Retina (tissue), 1 donor: Measurements from ENCODE around the gene TRIP13.
"Not testable (repeated sequence)": the region's sequence is repeated elsewhere in the genome, so short reads cannot be mapped to it uniquely, and the experiment has no call there.

ENCODE experiments used
- DNase-seq: peaks from one replicate; pipeline ENCODE4 v3.0.0-alpha.2; 2016

TRIP13 gene

DNA sequence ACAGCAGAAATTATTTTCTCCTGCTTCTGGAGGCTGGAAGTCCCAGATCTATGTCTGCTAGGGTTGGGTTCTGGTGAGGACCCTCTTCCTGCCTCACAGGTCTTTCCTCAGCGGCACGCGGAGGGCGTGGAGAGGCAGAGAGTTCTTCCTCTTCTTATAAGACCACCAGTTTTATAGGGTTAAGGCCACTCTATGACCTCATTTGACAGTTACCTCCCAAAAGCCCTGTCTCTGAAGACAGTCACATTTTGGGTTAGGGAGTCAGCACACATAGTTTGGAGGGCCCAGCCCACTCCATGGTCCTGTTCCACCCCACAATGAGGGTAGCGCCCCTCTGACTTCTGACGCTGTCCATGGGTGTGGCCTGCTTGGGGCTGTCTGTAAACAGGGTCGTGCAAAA, 46.7 kb downstream of the TRIP13 start:
- DNase-seq = no peak

- DNase-seq = not testable (repeated sequence)
Measured at GRCh38 chr5:940741-941140, 48.1 kb downstream of the TRIP13 start.

DNA sequence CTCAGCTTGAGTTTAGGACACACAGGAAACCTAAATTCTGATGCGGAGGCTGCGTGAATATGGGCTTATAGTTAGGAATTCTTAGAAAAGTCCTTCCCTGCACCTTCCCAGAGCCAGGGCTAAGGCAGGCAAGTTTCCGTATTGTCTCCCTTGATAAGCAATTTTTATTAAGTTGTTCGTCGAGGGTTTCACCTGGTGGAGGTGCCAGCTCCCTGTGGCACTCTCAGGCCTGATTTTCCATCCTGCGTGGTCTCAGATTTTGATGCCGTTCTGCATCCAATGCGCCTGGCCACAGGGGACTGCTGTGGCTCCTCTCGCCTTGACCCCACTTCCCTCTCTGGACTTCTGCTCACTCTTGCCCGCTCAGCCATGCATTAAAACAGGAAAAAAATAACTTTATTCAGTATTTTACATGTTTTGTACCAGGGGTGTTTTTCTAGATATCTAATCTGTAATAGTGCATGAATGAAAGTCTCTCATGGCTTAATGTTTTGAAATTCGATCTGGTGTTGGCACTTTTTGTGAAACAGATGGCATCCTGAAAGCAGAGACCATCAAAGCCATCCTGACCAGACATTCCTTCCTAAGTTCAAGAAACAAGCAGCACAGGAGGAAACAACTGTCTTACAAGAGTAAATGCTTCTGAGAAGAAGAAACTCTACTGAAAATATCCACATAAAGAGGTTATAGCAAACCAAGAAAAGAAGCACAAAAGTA, 50.7 kb downstream of the TRIP13 start:
- no peak for DNase-seq

- DNase-seq = no peak
Measured at GRCh38 chr5:943918-944620, 51.4 kb downstream of the TRIP13 start.

DNA sequence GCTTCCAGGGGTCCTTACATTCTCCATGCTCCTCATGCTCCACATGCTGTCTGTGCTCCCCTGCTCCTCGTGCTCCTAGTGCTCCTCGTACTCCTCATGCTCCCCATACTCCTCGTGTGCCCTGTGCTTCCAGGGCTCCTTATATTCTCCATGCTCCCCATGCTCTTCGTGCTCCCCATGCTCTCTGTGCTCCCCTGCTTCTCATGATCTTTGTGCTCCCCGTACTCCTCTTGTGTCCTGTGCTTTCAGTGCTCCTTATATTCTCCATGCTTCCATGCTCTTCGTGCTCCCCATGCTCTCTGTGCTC, 51.9 kb downstream of the TRIP13 start:
- no peak for DNase-seq

GRCh38 chr5:944992-945685, 52.5 kb downstream of the TRIP13 start:
- no peak for DNase-seq

- DNase-seq = peak; percentile 79
Measured at GRCh38 chr5:945691-946551, 53.2 kb downstream of the TRIP13 start.

DNA sequence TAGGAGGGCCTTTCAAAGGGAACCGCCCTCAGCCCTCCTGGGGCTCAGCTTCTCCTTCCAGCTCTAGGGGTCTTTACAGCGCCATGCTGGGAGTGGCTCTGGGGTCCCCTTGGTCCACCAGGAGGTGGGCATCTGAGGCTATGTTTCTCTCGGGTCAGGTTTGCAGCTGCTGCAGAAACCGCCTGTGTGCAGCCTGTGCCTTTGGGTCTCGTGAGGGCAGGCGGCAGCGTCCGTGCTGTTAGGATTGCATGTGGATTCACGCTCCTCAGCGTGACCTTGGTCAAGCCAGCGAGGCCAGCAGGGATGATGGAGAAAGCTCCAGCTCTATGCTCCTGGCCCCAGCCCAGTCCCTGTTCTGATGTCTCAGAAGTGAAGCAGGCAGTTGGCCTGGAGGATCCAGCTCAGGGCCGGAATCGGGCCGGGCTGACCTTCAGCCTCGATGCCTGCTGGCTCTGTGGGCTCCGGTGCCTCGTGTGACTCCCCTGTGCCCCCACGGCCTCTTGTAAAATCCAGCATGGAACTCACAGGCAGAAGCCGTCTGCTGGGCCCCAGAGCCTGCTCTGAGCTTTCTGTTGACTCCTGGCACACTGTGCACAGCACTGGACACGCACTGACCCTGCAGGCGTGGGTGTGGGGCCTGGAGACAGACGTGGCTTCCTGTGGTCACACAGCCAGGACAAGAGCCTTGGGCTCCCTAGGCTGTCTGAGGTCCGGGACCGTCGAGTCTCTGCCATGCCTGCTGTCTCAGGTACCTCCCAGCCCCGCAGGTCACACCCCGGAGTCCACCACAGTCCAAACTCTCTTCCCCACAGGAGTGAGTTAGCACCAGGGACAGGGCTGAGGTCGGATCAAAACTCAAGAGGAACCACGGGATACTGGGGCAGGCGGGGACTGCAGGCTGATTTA, 54.3 kb downstream of the TRIP13 start:
- DNase-seq = no peak

DNA sequence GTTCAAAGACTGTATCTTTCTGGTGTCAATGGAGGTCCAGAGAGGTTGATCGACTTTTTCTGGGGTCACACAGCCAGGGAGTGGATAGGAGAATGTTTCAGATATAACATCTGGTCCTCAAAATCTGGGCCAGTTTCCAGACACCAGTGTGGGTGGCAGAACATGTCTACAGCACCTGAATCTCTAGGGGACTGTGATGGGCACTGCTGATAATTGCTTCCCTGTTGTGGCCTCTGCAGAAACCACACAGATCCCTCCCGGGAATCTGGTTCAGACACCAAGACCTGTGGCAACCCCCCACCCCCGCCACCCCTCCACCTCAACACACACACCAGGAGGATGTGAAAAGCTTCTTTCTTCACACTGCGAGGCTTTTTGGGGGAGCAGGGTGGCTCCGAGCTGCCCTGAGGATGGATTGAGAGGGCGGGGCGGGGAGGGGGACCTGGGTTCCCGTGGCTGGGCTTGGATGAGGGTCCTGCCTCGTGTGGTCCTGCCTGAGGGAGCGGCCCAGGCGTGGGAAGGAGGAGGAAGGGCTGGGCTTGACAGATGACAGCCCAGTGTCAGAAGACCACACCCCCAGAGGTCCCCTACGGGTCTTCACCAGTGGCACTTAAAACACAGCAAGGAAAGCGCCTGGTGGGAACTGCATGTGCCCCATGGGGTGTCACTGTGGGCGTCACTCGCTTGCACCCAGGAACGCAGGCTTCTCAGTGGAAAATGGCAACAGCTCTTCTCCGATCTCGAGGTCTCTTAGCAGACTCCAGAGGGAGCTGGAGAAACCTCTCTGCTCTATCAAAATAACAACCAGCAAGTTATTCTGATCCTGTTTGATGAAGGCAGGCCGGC, 55.2 kb downstream of the TRIP13 start:
- DNase-seq = no peak

DNA sequence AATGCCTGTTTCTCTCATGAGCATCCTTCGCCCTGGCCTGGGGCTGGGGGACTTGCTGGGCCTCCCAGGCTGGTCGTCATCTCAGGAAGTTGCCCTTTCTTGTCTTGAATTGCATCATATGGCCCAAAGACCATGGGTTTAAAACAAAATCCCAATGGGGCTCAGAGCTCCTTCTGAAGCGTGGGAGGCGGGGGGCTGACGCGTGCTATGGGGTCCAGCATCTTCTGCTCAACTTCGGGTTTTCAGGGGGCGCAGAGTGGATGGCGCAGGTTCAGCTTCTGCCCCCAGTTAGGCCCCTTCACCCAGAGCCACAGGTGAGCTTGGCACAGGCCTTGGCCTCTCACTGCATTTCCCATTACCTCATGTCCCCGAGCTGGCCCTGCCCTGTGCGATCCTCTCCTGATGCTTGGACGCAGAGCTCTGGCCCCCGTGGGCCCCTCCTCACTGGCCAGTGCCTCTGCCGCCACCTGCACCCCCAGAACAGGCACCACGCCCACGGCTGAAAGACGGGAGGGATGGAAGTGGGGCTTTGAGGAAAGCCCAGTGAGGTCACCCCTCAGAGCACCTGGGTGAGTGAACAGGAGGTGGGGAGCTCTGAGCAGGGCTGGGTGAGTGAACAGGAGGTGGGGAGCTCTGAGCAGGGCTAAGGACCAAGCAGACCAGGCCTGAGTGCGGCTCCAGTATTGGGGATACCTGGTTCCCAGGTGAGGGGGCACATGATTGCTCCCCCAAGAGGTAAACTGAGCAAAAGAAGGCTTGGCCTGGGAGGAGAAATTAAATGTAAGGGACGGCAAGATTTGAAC, 56.0 kb downstream of the TRIP13 start:
- no peak for DNase-seq

GRCh38 chr5:949275-949543, 56.5 kb downstream of the TRIP13 start:
- DNase-seq = no peak

GRCh38 chr5:949815-950560, 57.3 kb downstream of the TRIP13 start:
- no peak for DNase-seq

DNA sequence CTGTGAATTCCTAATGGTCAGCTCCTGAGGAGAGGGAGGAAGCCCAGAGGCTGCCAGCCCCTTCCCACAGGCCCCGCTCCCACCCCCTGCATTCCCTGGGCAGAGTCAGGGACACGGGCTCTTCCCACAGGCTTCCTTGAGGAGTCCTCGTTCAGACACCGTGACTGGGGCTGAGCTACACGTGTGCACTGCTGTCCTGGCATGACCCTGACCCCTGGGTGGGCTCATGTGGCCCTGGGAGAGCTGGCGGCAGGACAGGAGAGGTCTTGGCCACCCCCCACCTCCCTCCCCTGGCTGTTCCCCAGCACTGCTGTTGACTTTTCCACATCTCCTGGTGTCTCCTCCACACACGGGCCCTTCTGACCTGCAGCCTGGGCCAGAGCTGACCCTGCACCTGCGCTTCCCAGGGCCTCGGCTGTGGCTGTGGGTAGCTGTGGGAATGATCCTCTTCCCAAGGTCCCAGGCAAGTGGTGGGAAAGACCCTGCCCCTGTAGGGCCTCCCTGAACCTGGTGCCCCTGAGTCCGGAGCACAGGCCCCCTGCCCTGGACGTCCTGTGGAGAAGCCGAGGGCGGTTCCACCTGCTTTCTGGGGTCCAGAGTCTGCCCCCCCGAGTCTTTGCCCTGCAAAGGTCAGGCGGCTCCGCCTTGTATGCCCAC, 59.4 kb downstream of the TRIP13 start:
- DNase-seq = no peak

GRCh38 chr5:952597-953271, 60.0 kb downstream of the TRIP13 start:
- DNase-seq = no peak

GRCh38 chr5:953535-954449, 61.1 kb downstream of the TRIP13 start:
- DNase-seq = no peak

DNA sequence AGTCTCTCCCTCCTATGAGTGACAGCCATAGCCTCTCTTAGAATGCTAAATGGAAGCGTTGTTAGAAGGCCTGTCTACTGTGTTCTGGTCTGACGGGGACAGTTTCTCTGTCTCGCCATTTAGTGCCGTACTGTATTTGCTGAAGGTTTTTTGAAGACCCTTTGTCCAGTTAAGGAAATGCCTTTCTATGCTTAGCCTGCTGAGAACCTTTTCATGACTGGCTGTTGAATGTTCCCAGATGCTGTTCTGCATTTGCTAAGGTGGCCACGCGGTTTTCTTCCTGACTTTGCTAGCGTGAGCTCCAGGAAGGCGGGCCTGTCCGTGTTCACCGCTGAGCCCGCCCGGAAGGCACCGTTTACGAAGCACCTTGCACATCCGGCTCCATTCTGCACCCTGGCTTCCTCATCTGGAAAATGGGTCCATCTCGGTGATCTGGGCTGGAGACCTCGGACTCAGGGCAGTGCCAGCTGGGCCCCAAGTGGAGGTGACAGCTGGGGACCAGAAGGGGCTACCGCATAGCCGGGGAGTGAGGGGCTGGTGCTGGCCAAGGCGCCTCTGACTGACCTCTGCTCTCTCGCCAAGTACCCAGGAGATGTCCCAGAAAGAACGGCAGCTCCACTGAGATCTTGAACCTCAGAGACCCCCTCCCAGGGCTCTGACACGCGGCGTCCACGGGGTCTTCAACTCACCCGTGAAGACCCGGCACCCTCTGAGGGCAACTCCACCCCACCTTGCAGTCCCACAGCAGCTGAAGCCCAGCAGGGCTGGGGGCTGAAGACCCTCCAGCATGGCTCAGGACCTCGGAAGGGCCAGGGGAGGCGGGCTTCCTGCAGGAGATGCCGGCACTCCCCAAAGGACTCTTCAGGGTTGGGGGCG, 63.4 kb downstream of the TRIP13 start:
- DNase-seq = no peak
